Suprapubic skin (tissue), 4 donors: Measurements from ENCODE around the gene DISC1.
"Not testable (repeated sequence)": the region's sequence is repeated elsewhere in the genome, so short reads cannot be mapped to it uniquely, and the experiment has no call there.

Experiments used
- CTCF ChIP-seq, 2 donors: fragments of 200-600 bp in 1 of 2; fragments of 450-650 bp in 1 of 2; sonication (generic) in 1 of 2; IDR thresholded peaks; one replicate each; pipeline ENCODE4 v1.5.1; 2016 to 2019; ENCODE audit warnings: antibody characterized with exemption in 2 of 2, mild to moderate bottlenecking in 1 of 2, moderate library complexity in 1 of 2
- POLR2A ChIP-seq, 2 donors: fragments of 450-650 bp; IDR thresholded peaks; one replicate each; pipeline ENCODE4 v1.6.1; 2017; ENCODE audit warnings: antibody characterized with exemption in 2 of 2, mild to moderate bottlenecking in 2 of 2, moderate library complexity in 2 of 2
- POLR2AphosphoS5 ChIP-seq, 3 donors: sonication (generic); formaldehyde crosslinking; IDR thresholded peaks; one replicate each; pipeline ENCODE4 v1.6.1; 2017; ENCODE audit warnings: antibody characterized with exemption in 3 of 3

- TF ChIP-seq POLR2A, CTCF, POLR2AphosphoS5 (IDR thresholded peaks at IDR 0.05): not testable (repeated sequence)
Observed at GRCh38 chr1:231625042-231625441, 1.5 kb upstream of the DISC1 start.
